ENCODE data around the gene LGALSL. TPM values are rescaled to one million over a fixed set of nuclear protein-coding genes. Genes with fewer than 3 reads are reported as not detected.

The LGALSL gene
- total RNA-seq, 1 experiment from 2014 or later = 23.8 TPM

DNA sequence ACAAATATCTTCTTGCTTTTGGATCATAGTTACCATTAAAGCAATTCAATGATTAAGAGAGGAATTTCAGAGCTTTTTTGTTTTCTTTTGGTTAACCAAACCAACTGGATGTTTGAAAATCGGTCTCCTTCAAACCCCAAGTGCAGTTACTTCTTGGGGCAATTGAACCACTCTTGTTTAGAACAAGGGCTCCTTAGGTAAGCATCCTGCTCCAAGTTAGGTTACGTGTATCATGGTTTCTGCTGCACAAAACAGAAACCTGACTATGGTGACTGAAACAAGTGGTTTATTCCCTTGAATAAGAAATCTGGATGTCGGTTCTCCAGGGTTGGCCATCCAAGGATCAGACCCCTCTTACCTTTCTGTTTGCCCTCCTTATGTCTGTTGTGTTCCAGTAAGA lies 16.1 kb upstream of the LGALSL start:
- TF ChIP-seq, protein P1, sequence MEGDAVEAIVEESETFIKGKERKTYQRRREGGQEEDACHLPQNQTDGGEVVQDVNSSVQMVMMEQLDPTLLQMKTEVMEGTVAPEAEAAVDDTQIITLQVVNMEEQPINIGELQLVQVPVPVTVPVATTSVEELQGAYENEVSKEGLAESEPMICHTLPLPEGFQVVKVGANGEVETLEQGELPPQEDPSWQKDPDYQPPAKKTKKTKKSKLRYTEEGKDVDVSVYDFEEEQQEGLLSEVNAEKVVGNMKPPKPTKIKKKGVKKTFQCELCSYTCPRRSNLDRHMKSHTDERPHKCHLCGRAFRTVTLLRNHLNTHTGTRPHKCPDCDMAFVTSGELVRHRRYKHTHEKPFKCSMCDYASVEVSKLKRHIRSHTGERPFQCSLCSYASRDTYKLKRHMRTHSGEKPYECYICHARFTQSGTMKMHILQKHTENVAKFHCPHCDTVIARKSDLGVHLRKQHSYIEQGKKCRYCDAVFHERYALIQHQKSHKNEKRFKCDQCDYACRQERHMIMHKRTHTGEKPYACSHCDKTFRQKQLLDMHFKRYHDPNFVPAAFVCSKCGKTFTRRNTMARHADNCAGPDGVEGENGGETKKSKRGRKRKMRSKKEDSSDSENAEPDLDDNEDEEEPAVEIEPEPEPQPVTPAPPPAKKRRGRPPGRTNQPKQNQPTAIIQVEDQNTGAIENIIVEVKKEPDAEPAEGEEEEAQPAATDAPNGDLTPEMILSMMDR (conservative IDR thresholded peaks at IDR 0.05) = no peak
- H3K4ac ChIP-seq (ENCODE audit: low read depth, low read length) = no peak overlapping the region
- no peak overlapping the region for H2AFZ ChIP-seq (ENCODE audit: low read length)
- Mint-ChIP-seq H3K4me1 (peaks cover 9% of the 10 kb centered on the region in 2 experiments), H3K4me3 (no peak overlapping the region), H3K9me3 (no peaks in the 10 kb centered on the region), H3K27me3 (ENCODE audit: low read depth) (no peaks in the 10 kb centered on the region), H3K36me3 (ENCODE audit: insufficient read depth in 1 of 3, low read depth in 3 of 3) (no peaks in the 10 kb centered on the region), H3K27ac (no peak overlapping the region)
- H3K27ac ChIP-seq (ENCODE audit: insufficient read length, low read depth, low read length) = no peak overlapping the region
- H3K9me3 ChIP-seq (ENCODE audit: control insufficient read depth, low read depth, low read length) = no peaks in the 10 kb centered on the region
- H3K9ac ChIP-seq (ENCODE audit: extremely low read depth, insufficient read length, low read length) = no peak overlapping the region
- no peak overlapping the region for H4K8ac ChIP-seq (replicated peaks; ENCODE audit: insufficient read length, low read depth, low read length)
- H3K23me2 ChIP-seq (ENCODE audit: insufficient read length, low read depth, low read length, poor library complexity, severe bottlenecking) = no peaks in the 10 kb centered on the region
- H3K56ac ChIP-seq (ENCODE audit: insufficient read length, low read depth, low read length) = no peak overlapping the region
- no peak overlapping the region for H4K91ac ChIP-seq (ENCODE audit: insufficient read length, low read depth, low read length)
- no peaks in the 10 kb centered on the region for H4K20me1 ChIP-seq (ENCODE audit: control insufficient read depth, insufficient read depth, insufficient read length)
- H4K5ac ChIP-seq (ENCODE audit: insufficient read length, low read depth, low read length) = no peak overlapping the region
- H3K18ac ChIP-seq (ENCODE audit: insufficient read length, low read depth, low read length) = no peak overlapping the region
- H2BK12ac ChIP-seq (ENCODE audit: insufficient read length, low read depth, low read length) = no peak overlapping the region
- H3K14ac ChIP-seq (ENCODE audit: insufficient read depth, low read length) = no peak overlapping the region
- H2BK15ac ChIP-seq (ENCODE audit: low read depth, low read length) = no peak overlapping the region
- H3K79me1 ChIP-seq (ENCODE audit: insufficient read depth, low read depth, low read length, poor library complexity, severe bottlenecking) = no peaks in the 10 kb centered on the region
- H3K4me1 ChIP-seq (ENCODE audit: insufficient read depth, low read length) = no peaks in the 10 kb centered on the region
- H3K27me3 ChIP-seq (ENCODE audit: insufficient read depth, low read length) = no peaks in the 10 kb centered on the region
- H3K4me2 ChIP-seq (ENCODE audit: insufficient read depth, insufficient read length, low read length) = no peak overlapping the region
- no peak overlapping the region for H2BK5ac ChIP-seq (ENCODE audit: insufficient read length, low read length)
- WGBS (ENCODE audit: extremely low coverage, insufficient read length, low lambda C conversion rate) = no CpG with 5 or more reads among the region's 3 CpGs
- no peak overlapping the region for H2BK120ac ChIP-seq (ENCODE audit: low read depth, low read length, poor library complexity, severe bottlenecking)
- H2BK20ac ChIP-seq (ENCODE audit: low read depth, low read length, poor library complexity, severe bottlenecking) = no peak overlapping the region
- H3K79me2 ChIP-seq (ENCODE audit: insufficient read depth, low read length) = no peaks in the 10 kb centered on the region
- no peak overlapping the region for H3K23ac ChIP-seq (ENCODE audit: insufficient read length, low read depth, low read length)
- no peak overlapping the region for H3T11ph ChIP-seq (ENCODE audit: low read length)
- no peak overlapping the region for H2AK5ac ChIP-seq (ENCODE audit: insufficient read length, low read length)
- DNase-seq = no peak

Data from H9 (cell line).